Left renal cortex interstitium (tissue), 4 donors: ENCODE data around the gene APOD. TPM values are rescaled to one million over a fixed set of nuclear protein-coding genes. Genes with fewer than 3 reads are reported as not detected.

ENCODE experiments used
- DNase-seq, 4 donors: peaks; one replicate each; pipeline ENCODE4 v3.0.0-alpha.2; 2013; ENCODE audit warnings: low read depth in 4 of 4, low spot score in 2 of 4, missing footprints in 1 of 4
- polyA plus RNA-seq, 4 donors: library from polyadenylated mRNA; unstranded; fragments of 120-200 nt; gene quantifications; one replicate each; pipeline ENCODE4 v1.2.1, GENCODE V29; 2013; ENCODE audit not compliant: insufficient read length in 4 of 4

APOD gene
- polyA plus RNA-seq, 4 donors, result 1.0 to 8.5 (median 5.4) TPM

DNA sequence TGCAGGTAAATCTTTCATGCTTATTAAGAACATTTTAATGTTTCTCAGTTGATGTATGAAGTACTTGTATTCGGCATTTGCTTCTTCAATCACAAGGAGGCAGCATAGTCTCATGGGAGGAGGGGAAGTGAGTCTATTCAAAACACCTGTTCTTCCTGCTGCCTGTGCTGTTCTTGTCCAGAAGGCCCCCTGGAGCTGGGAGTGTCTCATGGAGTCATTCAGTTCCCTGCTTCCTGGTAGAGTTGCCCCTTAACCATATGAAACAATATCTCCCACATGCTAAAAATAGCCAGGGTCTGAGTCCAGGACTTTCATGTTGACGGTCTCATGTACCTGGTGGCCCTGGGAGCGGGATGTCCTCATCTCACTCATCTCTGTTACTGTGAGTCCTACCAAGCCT is 25.1 kb downstream of the APOD start:
- DNase-seq, result no peak

DNA sequence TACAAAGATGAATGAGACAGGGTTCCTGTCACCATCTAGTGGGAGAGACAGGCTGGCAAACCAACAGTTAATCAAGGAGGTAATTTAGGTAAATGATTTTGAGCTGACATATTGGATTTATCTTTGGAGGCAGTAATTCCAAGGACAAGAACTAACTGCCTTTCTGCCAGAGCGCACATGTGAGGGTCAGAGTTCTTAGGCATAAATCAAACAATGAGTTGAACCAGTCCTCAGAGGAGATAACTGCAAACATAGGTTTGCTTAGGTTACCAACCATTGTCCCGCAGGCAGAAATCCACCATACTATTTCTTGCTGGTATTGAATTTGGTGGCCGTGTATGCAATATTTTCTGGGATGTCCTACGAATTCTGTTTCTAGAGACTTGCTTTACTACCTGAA is 26.4 kb downstream of the APOD start:
- no peak for DNase-seq

DNA sequence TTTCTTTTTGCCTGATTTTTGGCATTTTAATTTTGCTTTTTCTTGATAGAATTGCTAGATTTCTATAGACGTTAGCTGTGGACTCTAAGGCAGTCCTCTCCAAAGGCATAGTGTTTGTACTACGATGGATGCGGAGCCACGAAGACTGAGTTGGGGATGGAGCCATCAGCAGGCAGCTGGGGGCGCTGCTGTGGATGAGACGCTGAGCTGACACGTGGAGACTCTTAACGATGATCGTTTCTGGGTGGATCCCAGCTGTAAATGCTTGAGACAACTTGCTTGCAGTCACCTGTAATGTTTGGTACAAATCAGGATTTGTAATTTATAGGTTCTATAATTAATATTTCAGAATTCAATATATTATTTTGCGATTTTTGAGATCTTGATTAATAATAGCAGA is 27.4 kb downstream of the APOD start:
- DNase-seq, result no peak

DNA sequence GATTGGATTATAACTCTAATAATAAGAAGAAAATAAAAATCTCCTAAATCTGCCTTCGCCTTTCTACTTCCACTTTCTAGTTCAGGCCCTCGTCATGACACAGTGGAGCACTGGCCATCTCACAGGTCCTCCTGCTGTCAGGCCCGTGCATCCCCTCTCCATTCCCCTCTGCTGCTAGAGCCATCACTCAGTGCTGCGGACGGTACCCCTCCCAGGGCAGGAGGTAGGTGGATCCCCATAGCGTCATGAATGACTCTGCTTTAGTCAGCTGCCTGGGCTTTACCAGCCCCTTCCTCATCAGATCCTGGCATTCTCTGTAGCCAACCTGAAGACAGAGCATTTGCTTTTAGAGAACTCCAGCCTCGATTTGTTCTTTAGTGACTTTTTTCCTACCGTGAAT is 28.6 kb downstream of the APOD start:
- no peak for DNase-seq

DNA sequence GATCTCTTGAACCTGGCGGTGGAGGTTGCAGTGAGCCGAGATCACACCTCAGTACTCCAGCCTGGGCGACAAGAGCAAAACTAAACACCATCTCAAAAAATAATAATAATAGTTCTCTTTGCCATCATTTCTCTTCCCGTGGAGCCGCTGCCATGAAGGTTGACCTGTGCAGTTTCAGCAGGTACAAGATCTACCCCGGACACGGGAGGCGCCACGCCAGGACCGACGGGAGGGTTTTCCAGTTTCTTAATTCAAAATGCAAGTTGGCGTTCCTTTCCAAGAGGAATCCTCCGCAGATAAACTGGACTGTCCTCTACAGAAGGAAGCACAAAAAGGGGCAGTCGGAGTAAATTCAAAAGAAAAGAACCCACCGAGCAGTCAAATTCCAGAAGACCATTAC is 29.3 kb downstream of the APOD start:
- DNase-seq, result no peak

DNA sequence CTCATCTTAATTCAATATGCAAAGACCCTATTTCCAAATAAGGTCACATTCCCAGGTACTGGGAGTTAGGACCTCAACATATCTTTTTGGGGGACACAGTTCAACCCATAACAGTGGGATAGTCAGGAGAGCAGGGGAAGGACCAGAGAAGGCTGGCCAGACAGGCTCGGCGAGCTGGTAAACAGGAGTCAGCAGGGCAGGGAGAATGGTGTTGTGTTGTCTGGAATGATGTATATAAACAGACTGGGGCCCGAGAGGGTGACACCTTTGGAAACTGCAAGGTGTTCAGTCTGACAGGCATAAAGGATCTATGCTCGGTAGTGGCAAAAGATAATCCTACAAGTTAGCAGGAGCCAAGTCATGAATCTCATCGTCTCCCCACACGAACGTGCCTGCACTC is 30.5 kb downstream of the APOD start:
- no peak for DNase-seq

DNA sequence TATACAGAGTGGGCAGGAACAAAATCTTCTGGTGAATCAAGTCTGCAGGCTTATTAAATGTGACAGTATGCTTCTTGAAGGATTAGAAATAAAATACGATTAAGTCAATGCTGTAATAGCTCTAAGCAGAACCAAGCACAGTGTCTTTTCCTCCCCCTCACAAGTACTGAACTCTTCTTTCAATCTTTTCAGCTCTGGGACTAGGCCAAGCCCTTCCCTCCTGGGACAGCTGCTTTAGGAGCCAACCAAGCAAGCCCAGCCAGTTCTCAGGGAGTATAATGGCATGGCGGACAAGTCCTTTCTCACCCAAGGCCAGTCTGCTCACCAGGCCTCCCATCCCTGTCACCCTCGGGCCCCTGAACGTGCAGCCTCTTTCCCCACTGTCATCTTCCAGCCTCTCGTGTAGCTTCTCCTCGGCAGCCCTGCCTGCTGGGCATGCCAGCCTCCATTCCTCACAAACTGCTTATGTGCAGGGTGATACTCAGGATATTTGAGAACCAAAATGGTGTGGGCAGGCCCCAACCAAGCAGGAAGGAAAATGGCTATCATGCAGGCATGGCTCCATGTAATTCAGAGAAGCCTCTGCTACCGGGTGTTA is 32.3 kb downstream of the APOD start:
- no peak for DNase-seq

DNA sequence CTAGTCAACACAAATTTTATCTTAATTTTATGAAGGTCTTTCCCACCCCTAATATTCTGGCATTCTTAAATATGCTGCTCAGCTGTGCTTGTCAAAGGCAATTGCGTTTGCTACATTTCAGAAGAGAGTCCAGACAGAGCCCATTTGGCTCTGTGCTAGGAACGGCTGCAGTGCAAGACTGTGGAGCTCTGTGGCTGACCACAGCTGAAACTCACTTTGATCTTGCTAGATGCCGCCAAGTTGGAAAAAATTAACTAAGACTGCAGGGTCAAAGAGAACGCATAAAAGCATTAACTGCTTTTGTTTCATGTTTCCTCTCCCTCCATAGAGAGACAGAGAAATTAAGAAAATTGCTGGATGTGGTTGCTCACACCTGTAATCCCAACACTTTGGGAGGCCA is 33.0 kb downstream of the APOD start:
- DNase-seq, result no peak

DNA sequence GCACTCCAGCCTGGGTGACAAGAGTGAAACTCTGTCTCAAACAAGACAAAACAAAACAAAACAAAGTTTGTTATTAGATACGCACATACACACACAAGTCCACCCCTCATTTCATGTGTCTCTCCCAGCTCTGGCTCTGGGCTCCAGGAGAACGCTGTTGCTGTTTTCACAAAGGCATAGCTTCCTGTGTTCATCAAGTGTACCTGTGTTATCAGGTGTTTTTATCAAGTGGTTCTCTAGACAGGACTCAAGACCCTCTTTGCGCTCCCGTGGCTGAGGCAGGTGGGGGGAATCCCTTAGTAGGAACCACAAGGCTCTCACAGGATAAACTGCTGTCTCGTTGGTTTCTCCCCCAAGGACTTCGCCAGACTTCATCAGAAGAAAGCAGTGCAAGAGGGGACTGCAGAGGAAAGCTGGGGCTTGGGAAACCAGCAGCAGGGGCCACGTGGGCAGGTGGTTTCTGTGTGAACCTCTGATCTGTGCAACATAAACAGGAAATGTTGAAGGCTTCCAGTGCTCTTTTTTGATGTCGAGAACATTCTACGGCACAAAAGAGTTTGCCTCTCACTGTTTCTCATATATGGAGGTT is 33.7 kb downstream of the APOD start:
- DNase-seq, result no peak

DNA sequence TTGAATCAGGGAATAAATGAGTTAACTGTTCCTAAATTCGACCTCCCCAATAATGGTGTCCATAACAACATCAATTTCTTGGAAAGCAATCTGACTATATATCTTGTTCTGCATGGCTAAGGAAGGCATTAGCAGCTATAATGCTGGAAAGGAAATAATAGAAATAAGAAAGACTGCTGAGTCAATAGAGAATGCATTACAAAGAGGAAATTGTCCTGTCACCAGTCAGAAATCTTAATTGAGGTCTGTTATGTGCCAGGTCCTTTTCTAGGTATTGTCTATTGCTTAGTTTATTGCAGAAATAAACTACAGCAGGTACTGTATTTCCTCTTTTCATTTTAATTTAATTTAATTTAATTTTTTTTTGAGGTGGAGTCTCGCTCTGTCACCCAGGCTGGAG is 34.8 kb downstream of the APOD start:
- no peak for DNase-seq

DNA sequence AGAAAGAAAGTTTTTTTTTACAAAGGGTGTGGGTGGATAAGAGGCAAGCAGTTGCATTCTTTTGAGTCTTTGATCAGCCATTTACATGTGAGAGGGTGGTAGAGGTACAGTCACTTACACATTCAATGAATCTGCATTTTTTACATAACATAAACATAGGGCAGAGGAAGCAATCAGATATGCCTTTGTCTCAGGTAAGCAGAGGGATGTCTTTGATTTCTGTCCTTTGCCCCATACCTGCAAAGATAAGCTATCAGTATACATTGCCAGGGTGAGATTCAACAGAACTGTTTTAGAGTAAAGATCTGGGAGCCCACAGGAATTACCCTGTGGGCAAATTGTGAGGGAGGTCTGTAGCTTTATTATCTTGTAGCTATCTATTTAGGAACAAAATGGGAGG is 35.2 kb downstream of the APOD start:
- DNase-seq, result no peak

DNA sequence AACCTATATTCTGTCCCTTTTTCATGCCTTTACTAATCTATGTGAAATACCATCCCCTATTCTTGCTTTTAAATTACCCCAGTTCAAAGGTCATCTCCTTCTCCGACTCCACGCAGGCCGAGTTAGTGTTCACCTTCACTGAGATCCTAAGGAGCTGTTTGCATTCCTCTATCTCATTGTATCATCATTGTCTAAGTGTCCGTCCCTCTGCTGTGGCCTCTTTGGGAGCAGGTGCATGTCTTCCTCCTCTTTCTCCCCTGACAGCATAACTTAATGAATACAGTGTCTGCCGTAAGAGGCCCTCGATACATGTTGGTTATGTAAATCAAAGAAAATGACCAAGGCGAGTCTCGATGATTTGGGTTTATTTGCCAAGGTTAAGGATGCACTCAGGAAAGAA is 35.7 kb downstream of the APOD start:
- no peak for DNase-seq

DNA sequence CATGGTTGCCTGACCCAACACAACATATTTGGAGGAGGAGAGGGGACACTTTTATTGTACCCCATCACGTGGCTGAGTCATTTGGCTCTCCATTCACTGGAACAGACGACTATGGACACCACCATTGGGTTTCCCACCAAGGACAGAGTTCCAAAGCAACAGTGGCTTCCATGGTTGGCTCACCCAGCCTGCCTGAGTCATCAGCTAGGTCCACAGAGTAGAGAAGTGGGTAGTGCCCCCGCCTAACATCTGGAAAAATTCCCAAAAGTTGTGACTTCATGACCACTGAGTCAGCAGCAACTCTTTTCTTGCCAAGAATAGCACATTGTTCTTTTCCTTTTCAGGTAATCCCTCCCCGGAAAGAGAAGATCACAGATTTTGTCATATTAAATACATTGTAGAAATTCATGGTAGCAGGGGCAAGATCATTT is 37.6 kb downstream of the APOD start:
- DNase-seq, result no peak

DNA sequence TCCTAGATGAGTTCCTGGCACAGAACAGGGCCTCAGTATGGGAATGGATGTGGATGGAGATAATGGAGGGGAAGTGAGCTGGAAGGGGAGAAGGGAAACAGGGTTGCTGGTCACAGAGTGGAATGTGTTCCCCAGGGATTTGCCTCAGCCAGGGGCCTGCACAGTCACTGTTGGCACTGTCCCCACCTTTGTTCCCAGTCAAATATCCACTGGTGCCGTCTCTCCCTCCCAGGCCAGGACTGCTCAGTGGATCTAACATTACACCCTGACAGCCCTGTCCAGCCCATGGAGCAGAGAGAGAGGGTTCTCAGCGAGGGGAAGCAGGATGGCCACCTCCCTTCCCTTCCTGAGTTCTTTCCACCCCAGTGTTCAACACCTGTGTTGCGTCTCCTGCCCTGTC is 39.1 kb downstream of the APOD start:
- DNase-seq, result no peak

DNA sequence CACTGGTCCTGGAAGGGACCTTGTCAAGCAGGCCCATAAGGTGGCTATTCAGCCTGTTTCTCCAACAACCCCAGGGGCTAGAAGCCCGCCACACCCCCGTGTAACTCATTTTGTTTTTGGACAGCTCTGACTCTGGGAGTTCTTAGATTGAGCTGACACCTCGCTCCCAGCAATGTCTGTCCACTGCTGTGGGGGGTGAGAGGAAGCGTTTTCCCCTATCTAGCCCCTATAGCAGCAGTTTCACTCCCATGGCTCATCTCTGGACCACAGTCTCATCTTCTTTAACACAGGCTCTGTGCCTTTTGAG is 39.6 kb downstream of the APOD start:
- DNase-seq, result no peak

DNA sequence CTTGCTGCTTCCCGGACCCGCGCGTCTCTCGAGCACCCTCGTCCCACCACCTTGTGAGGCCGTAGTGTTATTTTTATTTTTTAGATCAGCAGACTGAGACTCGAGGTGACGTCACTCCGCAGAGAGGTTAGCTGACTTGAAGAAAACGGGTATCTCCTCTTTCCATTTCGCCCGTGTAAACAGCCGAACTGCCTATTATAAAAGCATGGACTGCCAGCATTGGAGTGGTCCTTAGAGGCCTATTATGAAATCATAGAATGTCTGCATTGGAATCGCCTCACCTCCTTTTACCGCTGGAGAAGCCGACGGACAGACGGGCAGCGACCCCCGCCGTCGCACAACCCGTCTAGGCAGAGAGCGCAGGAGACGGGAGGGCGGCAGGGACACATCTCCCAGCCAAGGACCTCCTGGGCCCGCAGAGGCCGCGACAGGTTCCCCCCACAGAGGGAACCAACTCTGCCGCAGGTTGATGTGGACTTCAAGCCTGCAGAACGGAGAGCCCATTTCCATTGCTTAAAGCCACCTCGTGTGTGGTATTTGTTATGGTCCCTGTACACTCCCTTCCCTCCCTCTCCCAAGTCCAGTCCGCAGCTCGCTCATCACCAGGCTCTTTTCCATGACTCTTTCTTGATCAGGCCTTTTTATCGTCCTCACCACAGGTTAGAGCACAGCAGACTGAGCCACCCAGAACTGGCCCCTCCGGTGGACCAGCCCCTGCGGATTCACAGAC is 40.1 kb downstream of the APOD start:
- DNase-seq, result peak in 1 of 4 donors; percentile 82

DNA sequence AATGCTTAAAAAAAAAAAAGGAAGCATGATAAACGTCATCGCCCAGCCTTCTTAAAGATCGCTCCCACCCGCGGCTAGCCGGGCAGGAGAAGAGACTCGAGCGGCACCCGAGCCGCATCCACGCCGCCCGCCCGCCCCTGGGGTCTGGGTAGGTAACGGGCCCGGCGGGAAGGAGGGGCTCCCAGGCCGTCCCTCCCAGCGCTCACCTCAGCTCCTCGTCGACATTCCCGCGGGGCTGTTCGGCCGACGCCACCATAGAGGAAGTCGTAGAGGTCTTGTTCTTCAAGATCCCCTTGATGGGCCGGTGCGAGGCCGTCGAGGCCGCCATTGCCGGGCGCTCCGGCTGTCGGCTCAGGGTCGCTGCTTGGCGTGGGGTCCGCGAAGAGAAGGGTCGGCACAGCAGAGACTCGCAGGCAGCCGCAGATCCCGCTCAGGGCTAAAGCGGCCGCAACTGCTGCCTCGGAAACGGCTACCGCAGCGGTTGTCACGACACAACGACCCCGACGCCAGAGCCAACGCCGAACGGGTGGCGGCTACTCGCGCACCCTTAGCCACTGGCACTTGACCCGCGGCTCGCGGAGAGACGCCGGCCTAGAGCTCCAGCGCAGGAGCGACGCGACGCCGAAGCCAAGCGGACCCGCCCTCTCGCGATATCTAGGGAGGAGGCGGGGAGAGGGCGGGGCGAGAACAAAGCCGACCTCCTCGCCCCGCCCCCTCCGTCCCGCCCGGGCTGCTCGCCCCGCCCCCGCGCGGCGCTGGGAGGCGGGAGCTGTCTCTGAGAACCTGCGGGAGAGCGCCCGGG is 40.8 kb downstream of the APOD start, which contains the start of gene PPP1R2:
Gene PPP1R2, minus strand, starts transcription at position 628 of the 802 bp plus-strand sequence. Its CDS starts 300 bp downstream, at position 328.
- DNase-seq, result peak; percentile 84 to 89 (median 86)

DNA sequence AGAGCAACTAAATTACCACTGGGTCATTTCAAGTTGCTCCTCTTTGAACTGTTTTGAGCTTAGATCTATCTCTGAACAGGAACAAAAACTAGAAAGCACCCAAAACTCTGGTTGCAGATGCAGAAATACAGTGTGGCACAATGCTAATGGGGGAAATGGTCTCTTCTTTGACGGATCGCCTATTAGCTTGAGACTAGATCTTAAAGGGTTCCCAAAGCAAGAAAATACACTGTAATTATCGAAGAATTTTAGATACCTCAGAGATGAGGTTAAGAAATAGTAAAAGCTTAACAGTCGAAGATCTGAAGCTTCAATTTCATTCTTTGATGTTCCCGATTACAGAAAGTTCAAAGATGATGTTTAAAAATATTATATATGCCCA is 41.4 kb downstream of the APOD start:
- no peak for DNase-seq

DNA sequence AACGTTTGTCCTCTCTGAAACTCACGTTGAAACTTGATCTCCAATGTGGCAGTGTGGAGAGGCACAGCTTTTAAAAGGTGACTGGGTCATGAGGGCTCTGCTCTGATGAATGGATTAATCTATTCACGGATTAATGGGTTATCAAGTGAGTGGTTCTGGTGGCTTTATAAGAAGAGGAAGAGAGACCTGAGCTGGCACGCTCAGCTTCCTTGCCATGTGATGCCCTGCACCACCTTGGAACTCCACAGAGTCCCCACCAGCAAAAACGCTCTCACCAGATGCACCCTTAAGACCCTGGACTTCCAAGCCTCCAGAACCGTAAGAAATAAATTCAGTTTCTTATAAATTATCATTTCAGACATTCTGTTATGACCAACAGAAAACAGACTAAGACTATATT is 43.2 kb downstream of the APOD start:
- no peak for DNase-seq

DNA sequence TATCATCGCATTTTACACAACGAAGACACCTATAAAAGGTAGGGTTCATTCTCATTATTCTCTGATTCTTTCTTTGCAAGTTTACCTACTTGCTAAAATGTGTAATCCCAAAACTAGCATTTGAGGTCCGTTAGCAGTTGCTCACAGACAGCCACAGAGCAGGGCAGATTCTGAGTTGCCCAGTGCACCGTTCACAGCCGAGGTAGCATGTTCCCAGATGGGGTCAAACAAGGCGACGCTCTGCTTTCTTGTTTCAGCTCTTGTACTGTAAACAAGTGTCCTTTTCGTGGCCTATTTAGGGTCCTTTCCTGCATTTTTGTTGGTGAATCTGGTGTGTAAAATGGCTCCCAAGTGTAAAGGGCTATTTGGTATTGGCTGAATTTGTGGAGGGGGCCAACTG is 43.7 kb downstream of the APOD start:
- DNase-seq, result no peak

DNA sequence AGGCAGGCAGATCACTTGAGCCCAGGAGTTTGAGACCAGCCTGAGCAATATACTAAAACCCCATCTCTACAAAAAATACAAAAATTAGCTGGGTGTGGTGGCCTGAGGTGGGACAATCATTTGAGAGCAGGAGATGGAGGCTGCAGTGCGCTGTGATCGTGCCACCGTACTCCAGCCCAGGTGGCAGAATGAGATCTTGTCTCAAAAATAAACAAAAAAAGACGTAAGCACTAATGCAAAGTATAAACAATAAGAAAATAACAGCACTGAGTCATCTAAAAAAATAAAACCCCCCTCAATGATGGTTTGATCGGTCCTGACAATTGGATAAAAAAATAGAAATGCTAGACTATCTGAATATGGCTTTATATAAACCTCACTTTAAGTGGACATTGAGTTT is 44.3 kb downstream of the APOD start:
- DNase-seq, result no peak

DNA sequence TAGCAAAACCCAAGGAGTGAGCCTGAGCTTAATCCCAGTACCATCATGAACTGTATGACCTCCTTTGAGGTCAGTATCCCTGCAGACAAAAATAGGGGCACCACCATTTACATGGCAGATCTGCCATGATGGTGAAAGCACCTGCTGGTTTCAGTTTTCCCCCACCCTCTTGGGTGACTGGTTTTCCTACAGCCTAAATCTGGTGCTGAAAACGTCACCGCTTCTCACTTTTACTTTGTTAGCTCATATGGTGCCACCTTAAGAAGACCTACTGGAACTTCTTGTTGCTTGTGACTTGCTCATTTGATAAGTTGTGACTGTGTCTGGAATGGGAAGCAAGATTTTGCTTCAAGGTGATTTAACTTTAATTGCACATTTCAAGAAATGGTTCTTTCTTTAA is 45.7 kb downstream of the APOD start:
- no peak for DNase-seq
